SIG-M5 treated with dmso at 0.1 percent for 504 hours (cell line): ENCODE data around the gene GHITM.
"Not testable (repeated sequence)": the region's sequence is repeated elsewhere in the genome, so short reads cannot be mapped to it uniquely, and the experiment has no call there.

Experiments
- DNase-seq: peaks from one replicate; lab custom pipeline; 2025; ENCODE audit not compliant: unreplicated experiment; lab: John Stamatoyannopoulos, UW

GHITM gene

DNA sequence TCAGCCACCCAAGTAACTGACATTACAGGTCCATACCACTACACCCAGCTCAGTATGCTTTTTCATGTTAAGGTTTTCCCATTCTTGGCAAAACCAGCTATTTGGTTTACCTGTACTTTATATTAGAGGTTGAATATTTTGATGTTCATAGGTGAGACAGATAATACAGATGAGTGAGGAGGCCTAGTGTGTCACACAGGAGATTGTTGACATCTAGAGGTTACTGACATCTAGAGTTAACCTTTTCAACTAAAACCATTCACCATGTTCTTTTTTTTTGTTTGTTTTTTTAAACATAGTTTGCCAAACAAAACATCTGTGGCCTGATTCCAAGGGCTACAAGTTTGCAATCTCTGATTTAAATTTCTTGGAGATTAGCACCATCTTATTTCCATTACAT is 8.0 kb downstream of the GHITM start:
- no peak for DNase-seq

DNA sequence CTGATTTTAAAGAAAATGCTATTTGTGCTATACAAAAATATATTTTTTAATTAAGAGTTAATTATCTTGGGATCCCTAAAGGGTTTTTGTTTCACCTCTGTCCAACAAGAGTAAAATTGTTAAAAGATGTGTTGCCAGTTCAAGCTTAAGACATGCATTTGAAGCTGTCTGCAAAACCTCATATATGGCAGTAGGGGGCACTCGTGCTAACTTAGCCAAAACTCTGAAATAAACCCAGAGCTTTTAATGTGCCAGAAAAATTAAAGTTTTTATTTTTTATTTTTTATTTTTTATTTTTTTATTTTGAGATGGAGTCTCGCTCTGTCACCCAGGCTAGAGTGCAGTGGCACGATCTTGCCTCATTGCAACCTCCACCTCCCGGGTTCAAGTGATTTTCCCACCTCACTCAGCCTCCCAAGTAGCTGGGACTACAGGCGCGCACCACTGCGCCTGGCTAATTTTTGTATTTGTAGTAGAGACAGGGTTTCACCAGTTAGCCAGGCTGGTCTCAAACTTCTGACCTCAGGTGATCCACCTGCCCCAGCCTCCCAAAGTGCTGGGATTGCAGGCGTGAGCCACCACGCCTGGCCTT is 8.8 kb downstream of the GHITM start:
- DNase-seq: peak; percentile 47

- no peak for DNase-seq
Measured at GRCh38 chr10:84149854-84150253, 10.5 kb downstream of the GHITM start.

- DNase-seq: no peak
Measured at GRCh38 chr10:84152769-84153168, 13.5 kb downstream of the GHITM start.

DNA sequence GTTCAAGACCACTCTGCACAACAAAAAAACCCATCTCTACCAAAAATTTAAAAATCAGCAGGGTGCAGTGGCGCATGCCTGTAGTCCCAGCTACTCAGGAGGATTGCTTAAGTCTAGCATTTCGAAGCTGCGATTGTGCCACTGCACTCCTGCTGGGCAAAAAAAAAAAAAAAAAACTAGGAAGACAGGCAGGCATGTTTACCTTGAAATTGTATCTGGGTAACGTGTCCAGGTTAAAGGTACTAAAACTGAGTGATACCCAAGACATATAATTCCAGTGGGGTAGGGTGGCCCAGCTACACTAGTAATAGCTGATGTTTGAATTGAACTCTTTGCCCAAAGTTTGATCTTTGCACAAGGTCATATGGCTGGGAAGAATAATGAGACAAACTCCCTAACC is 16.2 kb downstream of the GHITM start:
- DNase-seq: no peak

DNA sequence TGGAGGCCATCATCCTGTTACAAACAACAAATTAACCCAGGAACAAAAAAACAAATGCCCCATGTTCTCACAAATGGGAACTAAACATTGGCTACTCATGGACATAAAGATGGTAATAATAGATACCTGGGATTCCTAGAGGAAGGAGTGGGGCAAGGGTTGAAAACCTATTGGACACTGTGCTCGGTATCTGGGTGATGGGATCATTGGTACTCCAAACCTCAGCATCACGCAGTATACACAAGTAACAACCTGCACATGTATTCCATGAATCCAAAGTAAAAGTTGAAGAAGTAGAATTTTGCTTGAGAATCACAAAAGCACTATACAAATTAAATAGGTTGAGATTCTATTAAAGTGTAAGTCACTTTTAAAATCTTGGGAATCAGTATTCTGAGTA is 16.7 kb downstream of the GHITM start:
- no peak for DNase-seq

DNA sequence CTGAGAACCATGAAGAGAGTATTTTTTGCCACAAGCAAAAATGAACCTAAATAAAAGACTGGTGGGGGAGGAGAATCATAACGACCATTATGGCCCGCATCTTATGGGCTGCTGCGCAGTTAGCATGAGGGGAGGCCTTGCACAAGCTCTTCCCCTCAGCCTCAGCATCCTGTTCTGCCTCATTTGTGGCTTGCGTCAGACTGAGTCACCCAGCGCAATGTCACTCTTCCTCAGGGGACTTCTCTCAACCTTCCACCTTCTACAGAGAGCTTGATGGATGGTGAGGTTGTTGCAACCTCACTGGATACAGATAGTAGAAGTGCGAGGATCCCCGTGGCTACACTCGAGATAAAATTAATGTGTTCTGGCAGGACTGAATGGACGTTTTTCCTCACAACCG is 17.5 kb downstream of the GHITM start:
- DNase-seq: peak; percentile 95

DNA sequence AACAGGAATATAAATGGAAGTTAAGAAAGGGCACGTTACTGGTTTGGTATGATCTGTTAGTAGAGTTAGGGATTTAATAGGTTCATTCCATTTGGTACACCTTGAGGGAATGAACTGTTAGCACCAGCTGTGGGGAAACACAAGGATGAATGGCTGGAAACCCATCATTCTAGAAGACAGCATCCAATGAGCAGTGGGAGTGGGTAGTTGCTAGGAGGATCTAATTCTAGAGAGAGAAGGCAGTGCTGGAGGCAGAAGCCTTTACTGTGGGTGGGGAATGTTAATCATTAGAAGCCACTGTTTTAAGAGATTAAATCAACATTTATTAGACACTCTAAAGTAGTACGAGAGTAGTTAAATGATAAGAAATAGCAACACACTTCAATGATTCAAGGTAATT is 18.8 kb downstream of the GHITM start:
- no peak for DNase-seq

GRCh38 chr10:84158550-84158949 is 19.2 kb downstream of the GHITM start:
- peak; percentile 39 for DNase-seq

DNA sequence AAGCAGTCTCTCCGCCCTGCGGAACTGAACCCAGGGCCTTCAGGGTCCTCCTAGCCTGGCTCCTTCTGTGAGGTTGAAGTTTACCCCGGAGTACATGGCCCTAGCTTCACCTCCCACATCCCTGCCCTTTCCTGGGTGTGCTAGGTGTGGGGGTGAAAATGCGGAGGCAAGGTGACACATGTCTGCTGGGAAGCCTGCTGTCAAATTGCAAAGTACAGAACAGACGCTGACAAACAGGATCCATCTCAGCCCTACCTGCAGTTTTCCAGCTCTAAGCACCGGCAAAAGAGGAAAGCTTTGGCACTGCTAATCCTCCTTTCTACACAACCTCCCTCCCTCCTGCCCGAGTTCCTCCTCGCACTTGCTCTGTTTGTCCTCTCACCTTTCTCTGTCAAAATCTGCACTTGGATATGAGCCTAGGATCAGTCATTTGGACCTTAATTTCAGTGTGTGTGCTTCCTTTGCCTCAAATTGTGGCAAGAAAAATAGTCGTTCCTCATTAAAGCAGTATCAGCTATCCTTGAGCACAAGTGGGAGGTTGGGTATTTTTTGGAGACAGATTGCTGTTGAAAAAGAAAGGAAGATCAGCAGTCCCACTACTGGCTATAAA is 19.9 kb downstream of the GHITM start:
- DNase-seq: no peak

- no peak for DNase-seq
Measured at GRCh38 chr10:84160663-84161362, 21.5 kb downstream of the GHITM start.

DNA sequence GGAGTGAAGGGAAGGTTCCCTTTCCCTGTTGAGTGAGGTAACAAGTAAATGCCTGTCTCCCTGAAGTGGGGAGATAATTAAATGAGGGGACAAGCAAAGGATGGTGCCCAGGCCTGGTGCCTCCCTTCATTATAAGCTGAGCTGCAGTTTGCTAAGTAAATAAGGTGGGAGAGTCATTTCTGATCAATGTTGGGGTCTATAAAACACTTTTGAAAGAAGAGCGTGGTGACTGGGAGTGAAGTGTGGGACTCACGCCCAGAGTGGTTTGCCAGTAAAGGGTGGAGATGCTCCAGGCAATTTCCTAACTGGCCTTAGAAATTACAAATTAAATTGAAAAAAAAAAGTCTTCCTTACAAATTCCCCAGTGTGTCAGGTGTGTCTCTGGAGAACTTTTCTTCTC is 24.7 kb downstream of the GHITM start:
- DNase-seq: no peak

GRCh38 chr10:84164442-84164841 is 25.1 kb downstream of the GHITM start:
- no peak for DNase-seq

- DNase-seq: no peak
Measured at GRCh38 chr10:84166620-84167288, 27.4 kb downstream of the GHITM start.

- not testable (repeated sequence) for DNase-seq
Measured at GRCh38 chr10:84167289-84167653, 28.0 kb downstream of the GHITM start.

DNA sequence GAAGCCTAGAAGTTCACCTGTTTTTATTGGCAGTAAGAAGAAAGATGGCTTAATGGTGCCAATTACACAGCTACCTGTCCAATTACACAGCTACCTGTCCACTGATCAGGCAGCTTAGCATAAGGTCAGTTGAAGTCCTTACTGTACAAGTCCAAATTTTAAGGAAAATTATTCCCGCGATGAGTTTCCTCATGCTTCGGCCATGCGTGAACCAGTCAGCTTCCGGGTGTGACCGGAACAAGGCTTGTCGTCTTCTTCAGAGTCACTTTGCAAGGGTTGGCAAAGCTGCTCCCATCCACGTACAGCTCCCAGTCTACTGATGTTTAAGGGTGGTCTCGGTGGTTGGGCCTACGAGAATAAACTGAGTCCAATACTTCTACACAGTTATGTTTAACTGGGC is 29.1 kb downstream of the GHITM start:
- DNase-seq: not testable (repeated sequence)

GRCh38 chr10:84171237-84171636 is 31.9 kb downstream of the GHITM start:
- not testable (repeated sequence) for DNase-seq

DNA sequence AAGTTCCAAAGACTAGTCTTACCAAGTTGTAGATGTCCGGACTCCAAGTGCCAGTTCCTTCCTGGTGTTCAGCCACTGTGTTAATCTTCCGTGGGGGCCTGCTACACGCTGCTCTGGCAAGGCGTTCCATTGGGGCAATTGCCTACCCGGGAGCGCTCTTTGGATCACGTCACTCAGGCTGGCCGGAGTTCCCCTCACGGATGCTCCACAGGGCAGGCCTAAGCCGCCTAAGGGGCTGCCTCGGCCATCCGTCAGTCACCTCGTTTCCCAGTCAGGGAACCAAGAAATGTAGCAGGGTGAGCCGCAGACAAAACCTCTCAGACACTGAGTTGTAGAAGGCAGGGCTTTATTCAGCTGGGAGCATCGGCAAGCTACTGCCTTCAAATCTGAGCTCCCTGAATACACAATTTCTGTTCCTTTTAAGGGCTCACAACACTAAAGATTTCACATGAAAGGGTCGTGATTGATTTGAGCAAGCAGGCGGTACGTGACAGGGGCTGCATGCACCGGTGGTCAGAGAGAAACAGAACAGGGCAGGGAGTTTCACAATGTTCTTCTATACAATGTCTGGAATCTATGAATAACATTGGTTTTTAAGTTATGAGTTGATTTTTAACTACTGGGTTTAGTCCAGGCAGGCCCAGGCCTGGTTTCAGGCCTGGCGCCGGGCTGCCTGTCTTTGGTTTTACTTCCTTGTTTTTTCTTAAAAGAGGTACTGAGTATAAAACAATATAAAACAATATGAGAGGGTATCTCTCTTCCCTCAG is 32.6 kb downstream of the GHITM start:
- not testable (repeated sequence) for DNase-seq

GRCh38 chr10:84172467-84173356 is 33.4 kb downstream of the GHITM start:
- DNase-seq: no peak

DNA sequence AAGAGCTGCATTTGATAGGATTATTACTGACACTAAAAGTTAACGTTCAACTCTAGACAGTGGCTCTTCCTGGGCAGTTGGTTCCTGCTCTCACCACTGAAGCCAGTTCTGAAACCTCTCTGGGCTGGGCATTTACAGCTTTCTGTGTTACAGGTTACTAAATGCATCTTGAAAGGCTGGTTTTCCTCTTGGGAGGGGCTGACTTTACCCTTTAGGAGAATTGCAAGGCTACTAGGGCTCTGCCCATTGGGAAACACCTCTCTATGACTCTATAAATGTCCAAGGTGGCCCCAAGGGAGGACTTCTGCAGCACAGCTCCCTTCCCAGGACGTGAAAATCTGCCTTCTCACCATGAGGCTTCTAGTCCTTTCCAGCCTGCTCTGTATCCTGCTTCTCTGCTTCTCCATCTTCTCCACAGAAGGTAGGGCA is 34.2 kb downstream of the GHITM start, which contains the start of gene GPR15LG:
Gene GPR15LG (plus strand): TSS at position 301 of the 429 bp plus-strand sequence. CDS start 51 bp downstream, at position 352.
- DNase-seq: no peak
